ENCODE measurements around the gene XPR1.
"Not testable (repeated sequence)": the region's sequence is repeated elsewhere in the genome, so short reads cannot be mapped to it uniquely, and the experiment has no call there.

XPR1 gene

GRCh38 chr1:180781718-180782117 lies 149.9 kb downstream of the XPR1 start:
- in situ Hi-C loops (cut with HindIII; ENCODE audit: low sequenced_read_pairs), result no loop called here
- TF ChIP-seq CTCF (IDR thresholded peaks at IDR 0.05; ENCODE audit: low read depth, low read length), result no peak
- H3K4me3 ChIP-seq (ENCODE audit: low read depth, low read length), result no peak overlapping the region
- no peak for DNase-seq (ENCODE audit: low read depth, low spot score)

- no peak overlapping the region for H3K4me3 ChIP-seq (ENCODE audit: low read depth, low read length)
These were observed 153.5 kb downstream of the XPR1 start for GRCh38 chr1:180785291-180785690.

GRCh38 chr1:180785887-180786286 lies 154.1 kb downstream of the XPR1 start:
- TF ChIP-seq CTCF (IDR thresholded peaks at IDR 0.05; ENCODE audit: low read depth, low read length), result no peak
- in situ Hi-C loops (cut with HindIII; ENCODE audit: low sequenced_read_pairs), result no loop called here
- DNase-seq (ENCODE audit: low read depth, low spot score), result no peak
- H3K4me3 ChIP-seq (ENCODE audit: low read depth, low read length), result no peak overlapping the region

More at GRCh38 chr1:180785291-180785690, 153.5 kb downstream of the XPR1 start:
- in situ Hi-C loops (cut with HindIII; ENCODE audit: low sequenced_read_pairs), result no loop called here
- DNase-seq (ENCODE audit: low read depth, low spot score), result no peak
- no peak for TF ChIP-seq CTCF (IDR thresholded peaks at IDR 0.05; ENCODE audit: low read depth, low read length)

GRCh38 chr1:180786624-180787023 lies 154.8 kb downstream of the XPR1 start:
- TF ChIP-seq CTCF (IDR thresholded peaks at IDR 0.05; ENCODE audit: low read depth, low read length), result no peak
- no peak for DNase-seq (ENCODE audit: low read depth, low spot score)
- no peak overlapping the region for H3K4me3 ChIP-seq (ENCODE audit: low read depth, low read length)
- in situ Hi-C loops (cut with HindIII; ENCODE audit: low sequenced_read_pairs), result no loop called here

GRCh38 chr1:180787628-180788307 lies 155.9 kb downstream of the XPR1 start:
- DNase-seq (ENCODE audit: low read depth, low spot score), result no peak
- no peak overlapping the region for H3K4me3 ChIP-seq (ENCODE audit: low read depth, low read length)
- TF ChIP-seq CTCF (IDR thresholded peaks at IDR 0.05; ENCODE audit: low read depth, low read length), result no peak
- in situ Hi-C loops (cut with HindIII; ENCODE audit: low sequenced_read_pairs), result no loop called here

GRCh38 chr1:180789460-180789859 lies 157.6 kb downstream of the XPR1 start:
- in situ Hi-C loops (cut with HindIII; ENCODE audit: low sequenced_read_pairs), result no loop called here
- H3K4me3 ChIP-seq (ENCODE audit: low read depth, low read length), result no peak overlapping the region
- no peak for TF ChIP-seq CTCF (IDR thresholded peaks at IDR 0.05; ENCODE audit: low read depth, low read length)
- DNase-seq (ENCODE audit: low read depth, low spot score), result no peak

GRCh38 chr1:180791152-180791551 lies 159.3 kb downstream of the XPR1 start:
- DNase-seq (ENCODE audit: low read depth, low spot score); H3K4me3 ChIP-seq (ENCODE audit: low read depth, low read length); in situ Hi-C loops (cut with HindIII; ENCODE audit: low sequenced_read_pairs): not testable (repeated sequence)
